ENCODE data around the gene CCDC85C. TPM values are rescaled to one million over a fixed set of nuclear protein-coding genes. Genes with fewer than 3 reads are reported as not detected.
A peak's percentile ranks its signal among the peaks of the same experiment; 100 is the strongest.

CCDC85C gene
- total RNA-seq, 1 donor from 2014 or later = 4.4 TPM

DNA sequence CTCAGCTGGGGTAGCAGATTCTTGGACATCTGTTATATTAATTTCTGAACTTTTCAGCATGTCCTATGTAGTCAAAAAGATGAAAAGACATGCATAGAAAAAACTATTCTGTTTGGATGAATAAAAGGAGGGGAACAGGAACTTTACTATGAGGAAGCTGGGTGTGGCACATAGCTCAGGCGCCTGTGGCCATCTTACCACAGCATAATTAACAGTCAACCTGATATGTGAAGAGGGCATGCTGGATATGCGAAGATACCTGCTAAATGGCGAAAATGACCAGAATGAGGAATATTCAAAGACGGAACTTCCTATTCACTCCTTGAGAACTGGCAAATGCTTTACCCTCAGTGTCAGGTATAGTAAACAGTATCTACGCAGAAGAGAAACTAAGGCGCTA, 141.8 kb downstream of the CCDC85C start:
- DNase-seq (ENCODE audit: extremely low spot score, unreplicated experiment) = no peak
- no peak overlapping the region for H3K27ac Mint-ChIP-seq (ENCODE audit: unreplicated experiment)
- H3K4me1 Mint-ChIP-seq (ENCODE audit: unreplicated experiment) = peaks cover 4% of the 10 kb centered on the region
- H3K36me3 Mint-ChIP-seq (ENCODE audit: unreplicated experiment) = peaks cover 26% of the 10 kb centered on the region
- H3K27me3 Mint-ChIP-seq (ENCODE audit: unreplicated experiment) = no peaks in the 10 kb centered on the region
- H3K4me3 Mint-ChIP-seq (ENCODE audit: unreplicated experiment) = no peak overlapping the region
- H3K9me3 Mint-ChIP-seq (ENCODE audit: unreplicated experiment) = no peaks in the 10 kb centered on the region
- TF ChIP-seq, protein P1, sequence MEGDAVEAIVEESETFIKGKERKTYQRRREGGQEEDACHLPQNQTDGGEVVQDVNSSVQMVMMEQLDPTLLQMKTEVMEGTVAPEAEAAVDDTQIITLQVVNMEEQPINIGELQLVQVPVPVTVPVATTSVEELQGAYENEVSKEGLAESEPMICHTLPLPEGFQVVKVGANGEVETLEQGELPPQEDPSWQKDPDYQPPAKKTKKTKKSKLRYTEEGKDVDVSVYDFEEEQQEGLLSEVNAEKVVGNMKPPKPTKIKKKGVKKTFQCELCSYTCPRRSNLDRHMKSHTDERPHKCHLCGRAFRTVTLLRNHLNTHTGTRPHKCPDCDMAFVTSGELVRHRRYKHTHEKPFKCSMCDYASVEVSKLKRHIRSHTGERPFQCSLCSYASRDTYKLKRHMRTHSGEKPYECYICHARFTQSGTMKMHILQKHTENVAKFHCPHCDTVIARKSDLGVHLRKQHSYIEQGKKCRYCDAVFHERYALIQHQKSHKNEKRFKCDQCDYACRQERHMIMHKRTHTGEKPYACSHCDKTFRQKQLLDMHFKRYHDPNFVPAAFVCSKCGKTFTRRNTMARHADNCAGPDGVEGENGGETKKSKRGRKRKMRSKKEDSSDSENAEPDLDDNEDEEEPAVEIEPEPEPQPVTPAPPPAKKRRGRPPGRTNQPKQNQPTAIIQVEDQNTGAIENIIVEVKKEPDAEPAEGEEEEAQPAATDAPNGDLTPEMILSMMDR (IDR thresholded peaks at IDR 0.05) = no peak

DNA sequence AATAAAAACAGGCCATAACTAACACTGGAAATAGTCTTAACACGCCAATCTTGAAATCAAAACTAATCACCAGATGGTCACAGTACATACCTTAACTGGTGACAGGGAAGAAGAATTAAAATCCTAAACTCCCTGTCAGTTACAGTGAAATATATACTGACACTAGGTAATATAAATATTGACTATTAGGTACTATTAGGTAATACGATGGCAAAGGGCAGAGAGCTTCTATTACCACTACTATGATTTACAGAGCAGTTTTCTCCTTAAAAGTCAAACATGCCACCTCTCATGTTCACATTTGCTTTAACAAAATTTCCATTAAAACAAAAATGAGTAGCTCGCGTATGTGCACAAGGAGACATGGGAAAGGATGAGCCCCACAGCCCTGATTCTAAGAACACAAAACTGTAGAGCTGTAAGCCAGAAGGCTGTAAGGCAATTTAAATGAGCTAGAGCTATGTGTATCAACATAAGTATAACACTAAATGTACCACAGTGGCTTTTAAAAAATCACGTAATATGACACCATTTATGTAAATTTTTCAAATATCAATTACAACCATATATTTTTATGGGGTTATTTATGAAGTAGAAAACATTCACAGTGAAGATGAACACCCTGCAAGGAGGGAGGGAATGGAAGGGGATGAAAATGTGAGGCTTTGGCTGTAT, 142.5 kb downstream of the CCDC85C start:
- Mint-ChIP-seq H3K9me3 (ENCODE audit: unreplicated experiment) (no peaks in the 10 kb centered on the region), H3K4me3 (ENCODE audit: unreplicated experiment) (no peak overlapping the region), H3K27me3 (ENCODE audit: unreplicated experiment) (no peaks in the 10 kb centered on the region), H3K4me1 (ENCODE audit: unreplicated experiment) (no peaks in the 10 kb centered on the region), H3K36me3 (ENCODE audit: unreplicated experiment) (peaks cover 32% of the 10 kb centered on the region), H3K27ac (ENCODE audit: unreplicated experiment) (no peak overlapping the region)
- TF ChIP-seq, protein P1 (IDR thresholded peaks at IDR 0.05) = no peak
- DNase-seq (ENCODE audit: extremely low spot score, unreplicated experiment) = no peak

DNA sequence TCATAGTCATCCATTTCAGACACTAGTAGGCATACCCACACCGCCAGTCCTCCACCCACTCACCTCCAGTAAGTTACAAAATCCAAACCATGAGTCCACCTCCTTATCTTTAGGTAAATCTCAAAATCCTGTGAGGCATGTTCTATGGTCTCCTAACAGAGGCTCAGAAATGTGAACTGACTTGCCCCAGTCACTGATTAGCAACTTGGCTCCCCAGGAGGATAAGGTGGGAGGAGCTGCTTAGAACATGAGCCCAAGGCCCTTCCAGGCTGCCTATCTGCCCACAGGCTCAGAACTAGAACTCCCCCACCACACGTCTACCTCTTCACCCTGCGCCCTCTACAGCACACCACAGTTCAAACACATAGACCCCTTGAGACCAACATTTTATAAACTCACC, 143.2 kb downstream of the CCDC85C start:
- H3K9me3 Mint-ChIP-seq (ENCODE audit: unreplicated experiment) = no peaks in the 10 kb centered on the region
- no peaks in the 10 kb centered on the region for H3K27me3 Mint-ChIP-seq (ENCODE audit: unreplicated experiment)
- H3K27ac Mint-ChIP-seq (ENCODE audit: unreplicated experiment) = no peak overlapping the region
- H3K36me3 Mint-ChIP-seq (ENCODE audit: unreplicated experiment) = peaks cover 32% of the 10 kb centered on the region
- TF ChIP-seq, protein P1 (IDR thresholded peaks at IDR 0.05) = no peak
- H3K4me3 Mint-ChIP-seq (ENCODE audit: unreplicated experiment) = no peak overlapping the region
- H3K4me1 Mint-ChIP-seq (ENCODE audit: unreplicated experiment) = no peaks in the 10 kb centered on the region
- DNase-seq (ENCODE audit: extremely low spot score, unreplicated experiment) = no peak

DNA sequence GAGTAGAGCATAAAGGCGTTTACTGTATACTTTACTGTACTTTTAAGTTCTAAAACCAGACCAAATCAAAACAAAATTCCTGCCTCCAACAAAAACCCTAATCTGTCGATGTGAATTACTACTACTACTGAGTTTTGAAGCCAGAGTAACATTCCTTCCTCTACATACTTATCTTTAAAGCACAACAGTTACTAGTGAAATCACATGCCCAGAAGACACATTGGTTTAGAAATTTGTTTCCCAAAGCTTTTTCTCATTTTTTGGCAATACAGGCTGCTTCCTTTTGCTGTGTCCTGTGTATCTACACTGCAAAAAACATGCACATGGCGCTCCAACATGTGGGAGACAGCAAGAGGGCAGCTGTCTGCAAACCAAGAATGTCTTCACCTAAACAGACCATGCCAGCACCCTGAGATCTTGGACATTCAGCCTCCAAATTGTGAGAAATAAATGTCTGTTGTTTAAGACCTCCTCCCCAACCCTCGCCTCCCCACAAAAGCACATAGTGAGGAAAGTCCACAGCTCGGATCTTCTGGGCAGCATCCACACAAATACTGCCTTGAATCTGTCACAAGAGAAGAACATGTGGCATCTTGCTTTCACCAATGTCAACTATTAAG, 144.4 kb downstream of the CCDC85C start:
- Mint-ChIP-seq H3K27me3 (ENCODE audit: unreplicated experiment) (no peaks in the 10 kb centered on the region), H3K4me3 (ENCODE audit: unreplicated experiment) (no peak overlapping the region), H3K4me1 (ENCODE audit: unreplicated experiment) (peaks cover 7% of the 10 kb centered on the region), H3K9me3 (ENCODE audit: unreplicated experiment) (no peaks in the 10 kb centered on the region), H3K36me3 (ENCODE audit: unreplicated experiment) (peaks cover 36% of the 10 kb centered on the region), H3K27ac (ENCODE audit: unreplicated experiment) (no peak overlapping the region)
- TF ChIP-seq, protein P1 (IDR thresholded peaks at IDR 0.05) = no peak
- DNase-seq (ENCODE audit: extremely low spot score, unreplicated experiment) = no peak

DNA sequence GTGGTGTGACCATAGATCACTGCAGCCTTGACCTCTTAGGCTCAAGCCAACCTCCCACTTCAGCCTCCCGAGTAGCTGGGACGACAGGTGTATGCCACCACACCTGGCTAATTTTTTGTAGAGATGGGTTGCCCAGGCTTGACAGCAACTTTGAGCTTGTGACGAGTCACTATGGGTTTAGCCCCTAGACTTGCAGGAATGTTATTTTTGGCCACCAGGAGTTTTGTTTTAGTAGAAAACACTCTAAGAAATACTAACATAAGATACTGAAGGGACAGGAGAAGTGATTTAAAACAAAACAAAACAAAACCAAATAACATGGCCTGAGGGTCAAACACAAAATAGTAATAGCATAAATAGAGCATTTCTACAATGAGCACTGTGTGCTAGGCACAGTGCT, 149.8 kb downstream of the CCDC85C start:
- no peak for DNase-seq (ENCODE audit: extremely low spot score, unreplicated experiment)
- Mint-ChIP-seq H3K27ac (ENCODE audit: unreplicated experiment) (peak overlapping the region; percentile 56), H3K27me3 (ENCODE audit: unreplicated experiment) (no peaks in the 10 kb centered on the region), H3K4me3 (ENCODE audit: unreplicated experiment) (no peak overlapping the region), H3K36me3 (ENCODE audit: unreplicated experiment) (peaks cover 31% of the 10 kb centered on the region), H3K4me1 (ENCODE audit: unreplicated experiment) (peaks cover 14% of the 10 kb centered on the region), H3K9me3 (ENCODE audit: unreplicated experiment) (no peaks in the 10 kb centered on the region)
- TF ChIP-seq, protein P1 (IDR thresholded peaks at IDR 0.05) = no peak
